Hematopoietic multipotent progenitor cell (in vitro differentiated cells): Measurements from ENCODE around the gene SCAF1. TPM values are rescaled to one million over a fixed set of nuclear protein-coding genes. Genes with fewer than 3 reads are reported as not detected.

Experiments
- small RNA-seq: library from RNA; depleted of rRNA; stranded (forward); fragments of <200 nt; gene quantifications from one replicate; pipeline ENCODE3, GENCODE V24; 2012
- total RNA-seq: library from RNA; depleted of rRNA; stranded (reverse); fragments of >200 nt; gene quantifications from one replicate; pipeline ENCODE4 v1.2.3, GENCODE V29; 2012

The SCAF1 gene
- total RNA-seq, 1 donor: 18.6 TPM

Small RNA genes lying within 50 kb of the gene (small RNA-seq; reads per million reads assigned to genes)
- gene MIR5088: not detected

Other genes starting within 250 kb of the SCAF1 start
- not detected for gene PTH2, start 218.8 kb upstream of the SCAF1 start, total RNA-seq
- not detected for gene GFY, start 216.8 kb upstream of the SCAF1 start, total RNA-seq
- not detected for gene SLC17A7, start 200.7 kb upstream of the SCAF1 start, total RNA-seq
- gene PIH1D1, start 190.4 kb upstream of the SCAF1 start, total RNA-seq: 115 TPM
- 94.0 TPM for gene ALDH16A1, start 189.0 kb upstream of the SCAF1 start, total RNA-seq
- gene FLT3LG, start 168.0 kb upstream of the SCAF1 start, total RNA-seq: 3.8 TPM
- 5,678 TPM for gene RPL13A, start 154.6 kb upstream of the SCAF1 start, total RNA-seq
- 7,657 TPM for gene RPS11, start 145.8 kb upstream of the SCAF1 start, total RNA-seq
- gene FCGRT, start 129.5 kb upstream of the SCAF1 start, total RNA-seq: 26.9 TPM
- 1.1 TPM for gene RCN3, start 114.2 kb upstream of the SCAF1 start, total RNA-seq
- 114 TPM for gene NOSIP, start 61.7 kb upstream of the SCAF1 start, total RNA-seq
- 2.7 TPM for gene PRRG2, start 60.9 kb upstream of the SCAF1 start, total RNA-seq
- gene PRR12, start 51.0 kb upstream of the SCAF1 start, total RNA-seq: 8.1 TPM
- 7.5 TPM for gene RRAS, start 2.1 kb upstream of the SCAF1 start, total RNA-seq
- 86.7 TPM for gene IRF3, start 23.6 kb downstream of the SCAF1 start, total RNA-seq
- gene BCL2L12, start 23.7 kb downstream of the SCAF1 start, total RNA-seq: 8.1 TPM
- gene PRMT1, start 35.1 kb downstream of the SCAF1 start, total RNA-seq: 455 TPM
- 1.9 TPM for gene ADM5, start 47.4 kb downstream of the SCAF1 start, total RNA-seq
- gene CPT1C, start 48.9 kb downstream of the SCAF1 start, total RNA-seq: 0.54 TPM
- 1.1 TPM for gene TSKS, start 121.1 kb downstream of the SCAF1 start, total RNA-seq
- gene AP2A1, start 124.8 kb downstream of the SCAF1 start, total RNA-seq: 67.9 TPM
- gene FUZ, start 171.1 kb downstream of the SCAF1 start, total RNA-seq: 40.1 TPM
- 50.9 TPM for gene MED25, start 176.1 kb downstream of the SCAF1 start, total RNA-seq
- gene PTOV1, start 208.9 kb downstream of the SCAF1 start, total RNA-seq: 109 TPM
- gene PNKP, start 225.4 kb downstream of the SCAF1 start, total RNA-seq: 77.6 TPM
- gene AKT1S1, start 235.1 kb downstream of the SCAF1 start, total RNA-seq: 10.0 TPM
- 7.8 TPM for gene TBC1D17, start 235.5 kb downstream of the SCAF1 start, total RNA-seq